Frontal cortex (tissue), 4 donors: ENCODE results near the gene USP33. TPM values are rescaled to one million over a fixed set of nuclear protein-coding genes. Genes with fewer than 3 reads are reported as not detected.
"Not testable (repeated sequence)": the region's sequence is repeated elsewhere in the genome, so short reads cannot be mapped to it uniquely, and the experiment has no call there.

Experiments used
- DNase-seq, 2 donors: peaks; one replicate each; pipeline ENCODE4 v3.0.0; 2012; ENCODE audit warnings: low spot score in 2 of 2
- FAIRE-seq: peaks from 2 replicates; lab custom pipeline; 2012; peaks lifted over from hg19 to GRCh38; lab: Jason Lieb, UNC
- total RNA-seq: library from RNA; depleted of rRNA; stranded (reverse); fragments of >200 nt; gene quantifications from one replicate; pipeline ENCODE4 v1.2.3, GENCODE V29; 2014
- donor health status: control.
- donor health status: control.
- donor health status: control.

The USP33 gene
- total RNA-seq, 1 donor from 2014 or later = 259 TPM

DNA sequence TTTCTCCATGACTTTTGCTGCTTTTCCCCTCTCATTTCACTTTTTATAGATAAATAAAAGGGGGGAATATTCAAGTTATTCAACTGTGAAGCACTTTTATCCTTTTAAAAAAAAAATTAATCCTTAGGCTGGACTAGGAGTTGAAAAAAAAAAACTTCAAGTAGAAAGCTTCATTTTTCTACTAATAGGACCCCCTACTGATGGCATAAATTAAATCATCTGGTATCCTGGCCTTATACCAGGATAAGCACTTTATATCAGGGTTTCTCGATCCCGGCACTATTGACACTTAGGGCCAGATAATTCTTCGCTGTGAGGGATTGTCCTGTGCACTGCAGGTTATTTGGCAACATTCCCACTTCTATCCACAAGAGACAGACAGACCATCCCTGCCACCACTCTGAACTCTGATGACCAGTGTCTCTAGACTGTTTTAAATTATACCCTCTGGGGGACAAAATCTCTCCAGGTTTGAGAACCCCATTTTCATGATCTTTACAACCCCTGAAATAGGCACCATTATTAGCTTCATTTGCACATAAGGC, 17.6 kb downstream of the USP33 start:
- FAIRE-seq (no peak), DNase-seq (no peak)

DNA sequence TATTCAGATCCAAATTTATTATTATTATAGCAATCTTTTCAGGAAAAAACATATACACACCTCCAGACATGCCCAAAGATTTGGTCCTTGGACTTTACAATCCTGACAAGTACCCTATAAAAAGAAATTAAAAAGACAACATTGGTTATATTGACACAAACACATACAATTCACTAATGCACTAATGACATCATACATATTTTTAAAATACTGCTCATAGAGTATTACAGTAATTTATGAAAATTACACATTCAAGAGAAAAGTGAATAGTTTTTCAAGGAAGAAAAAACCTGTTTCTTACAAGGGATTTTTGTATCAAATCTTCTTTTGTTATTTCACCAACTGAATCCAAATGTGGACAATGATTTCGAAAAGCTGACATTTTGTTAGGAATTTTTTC, 18.3 kb downstream of the USP33 start:
- FAIRE-seq = peak; percentile 42
- no peak for DNase-seq

DNA sequence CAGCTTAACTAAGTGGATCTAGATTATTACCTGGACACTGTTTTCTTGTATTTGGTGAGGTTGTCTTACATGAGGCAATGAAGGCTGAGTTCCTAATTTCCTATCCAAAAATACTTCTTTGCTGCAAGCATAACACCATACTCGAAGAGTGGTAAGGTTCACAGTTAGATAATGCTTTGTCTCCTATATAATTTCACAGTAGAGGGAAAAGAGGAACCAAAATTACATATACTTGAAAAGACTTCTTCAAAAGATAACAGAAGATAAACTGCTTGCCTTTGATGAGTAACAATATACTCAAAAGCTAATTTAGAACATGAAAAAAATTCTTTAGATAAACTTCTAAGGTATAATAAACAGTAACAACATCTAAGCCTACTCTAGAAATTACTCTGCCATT, 20.4 kb downstream of the USP33 start:
- DNase-seq = no peak
- no peak for FAIRE-seq

DNA sequence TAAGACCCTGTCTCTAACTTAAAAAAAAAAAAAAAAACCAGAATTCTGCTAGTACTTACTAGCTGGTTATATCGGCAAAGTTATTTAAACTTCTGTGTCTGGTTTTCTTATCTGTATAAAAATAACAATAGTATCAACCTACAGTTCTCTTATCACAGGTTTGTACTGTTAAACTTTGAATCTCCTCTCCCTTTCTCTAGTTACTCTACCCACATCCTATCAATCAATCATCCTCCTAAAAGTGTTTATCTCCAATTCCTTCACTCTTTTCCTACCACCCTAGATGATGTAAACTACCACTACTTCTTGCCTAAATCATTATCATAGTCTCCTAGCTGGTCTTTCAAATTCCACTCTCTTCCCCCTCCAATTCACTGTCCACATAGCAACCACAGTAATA, 27.6 kb downstream of the USP33 start:
- DNase-seq (no peak), FAIRE-seq (no peak)

DNA sequence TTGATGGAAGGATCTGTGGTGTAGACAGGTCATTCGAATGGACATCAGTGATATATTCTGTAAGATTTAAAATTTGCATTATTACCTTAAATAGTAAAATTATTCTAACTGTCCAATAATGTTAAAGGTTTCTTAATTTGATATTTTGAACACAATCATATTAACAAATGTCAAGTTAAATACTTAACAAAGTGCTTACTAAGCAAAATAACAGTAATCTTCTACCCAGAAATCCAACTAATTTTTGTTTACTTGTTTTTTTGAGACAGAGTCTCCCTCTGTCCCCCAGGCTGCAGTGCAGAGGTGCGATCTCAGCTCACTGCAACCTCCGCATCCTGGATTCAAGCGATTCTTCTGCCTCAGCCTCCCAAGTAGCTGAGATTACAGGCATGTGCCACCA, 33.9 kb downstream of the USP33 start:
- DNase-seq (no peak), FAIRE-seq (no peak)

DNA sequence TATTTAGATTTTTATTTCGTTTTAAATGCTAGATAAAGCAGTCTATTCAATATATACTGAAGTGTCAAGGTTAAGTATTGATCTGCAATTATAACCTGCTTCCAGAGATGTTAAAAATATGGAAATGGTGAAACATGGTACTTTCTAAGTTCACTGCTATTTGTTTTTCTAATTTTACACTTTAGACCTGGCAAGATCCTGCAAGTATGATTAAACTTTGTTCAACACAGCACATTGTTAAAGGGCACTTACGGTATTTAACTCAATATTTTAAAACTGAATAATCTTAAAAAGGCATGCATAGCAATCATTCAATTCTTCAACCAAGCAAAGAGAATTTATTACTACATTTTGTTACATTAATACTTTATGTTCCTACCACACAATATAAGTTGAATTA, 41.5 kb downstream of the USP33 start:
- no peak for FAIRE-seq
- DNase-seq = no peak

DNA sequence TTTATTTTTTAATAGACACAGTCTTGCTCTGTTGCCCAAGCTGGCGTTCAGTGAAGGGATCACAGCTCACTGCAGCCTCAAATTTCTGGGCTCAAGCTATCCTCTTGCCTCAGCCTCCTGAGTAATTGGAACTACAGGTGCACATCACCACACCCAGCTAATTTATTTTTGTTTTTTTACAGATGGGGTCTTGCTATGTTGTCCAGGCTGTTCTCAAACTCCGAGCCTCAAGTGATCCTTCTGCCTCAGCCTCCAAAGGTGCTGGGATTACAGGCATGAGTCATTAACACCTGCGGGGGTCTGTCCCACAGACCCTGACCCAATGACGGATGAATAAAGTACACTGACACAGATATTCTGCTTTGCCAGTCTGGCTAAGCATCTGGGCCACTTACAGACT, 43.6 kb downstream of the USP33 start:
- FAIRE-seq (no peak), DNase-seq (no peak)

DNA sequence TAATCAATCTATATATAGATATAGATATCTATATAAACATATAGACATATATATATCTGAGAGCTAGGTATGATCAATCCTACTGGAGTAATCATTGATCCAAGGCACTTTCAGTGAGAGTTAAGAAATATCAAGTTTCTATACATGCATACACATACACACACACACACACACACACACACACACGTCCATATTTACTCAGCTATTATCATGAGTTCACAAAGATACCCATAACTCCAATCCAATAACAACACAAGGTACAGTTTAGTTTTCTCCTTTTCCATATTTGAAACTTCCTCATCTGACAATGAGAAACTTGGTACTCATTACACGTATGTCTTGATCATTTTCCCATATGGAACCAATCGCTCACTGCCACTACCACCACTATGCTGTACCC, 49.9 kb downstream of the USP33 start:
- no peak for DNase-seq
- no peak for FAIRE-seq

DNA sequence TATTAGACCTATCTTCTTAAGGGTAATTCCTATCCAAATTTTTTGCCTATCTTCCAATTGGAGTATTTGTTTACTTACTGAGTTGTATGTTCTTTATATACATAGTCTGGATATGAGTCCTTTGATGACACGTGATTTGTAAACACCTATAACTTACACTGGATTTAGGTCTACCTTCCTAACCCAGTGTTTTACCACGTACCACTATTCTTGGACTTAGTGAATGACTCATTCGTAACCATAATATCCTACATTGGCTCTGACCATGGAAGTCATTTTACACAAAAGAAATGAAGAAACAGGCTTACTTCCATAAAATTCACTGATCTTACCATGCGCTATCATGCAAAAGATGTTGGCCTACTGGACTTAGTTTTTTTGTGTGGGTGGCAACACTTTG, 53.3 kb downstream of the USP33 start:
- no peak for FAIRE-seq
- no peak for DNase-seq

DNA sequence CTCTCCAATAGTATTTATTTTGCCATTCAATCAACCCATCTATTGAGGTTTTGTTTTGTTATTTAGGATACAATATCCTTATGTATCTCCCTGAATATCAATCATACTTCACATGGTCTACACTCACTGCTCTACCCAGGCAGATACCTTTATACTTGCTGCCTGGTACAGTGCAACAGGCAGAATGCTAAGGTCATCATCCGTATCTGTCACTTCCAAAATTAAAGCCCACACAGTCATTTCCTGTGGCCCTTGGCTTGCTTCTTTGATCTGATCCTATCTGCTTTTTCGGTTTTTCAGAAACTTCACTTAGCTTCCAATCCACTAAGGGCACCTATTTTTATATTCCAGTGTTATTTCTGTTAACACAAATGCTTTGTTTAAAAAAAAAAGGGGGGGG, 54.9 kb downstream of the USP33 start:
- FAIRE-seq = no peak
- no peak for DNase-seq

DNA sequence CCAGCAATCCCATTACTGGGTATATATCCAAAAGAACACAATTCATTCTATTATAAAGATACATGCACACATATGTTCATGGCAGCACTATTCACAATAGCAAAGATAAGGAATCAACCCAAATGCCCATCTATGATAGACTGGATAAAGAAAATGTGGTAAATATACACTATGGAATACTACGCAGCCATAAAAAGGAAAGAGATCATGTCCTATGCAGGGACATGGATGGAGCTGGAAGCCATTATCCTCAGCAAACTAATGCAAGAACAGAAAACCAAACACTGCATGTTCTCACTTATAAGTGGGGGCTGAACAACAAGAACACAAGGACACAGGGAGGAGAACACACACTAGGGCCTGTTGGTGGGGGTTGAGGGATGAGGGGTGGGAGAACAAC, 60.0 kb downstream of the USP33 start:
- not testable (repeated sequence) for FAIRE-seq, DNase-seq

DNA sequence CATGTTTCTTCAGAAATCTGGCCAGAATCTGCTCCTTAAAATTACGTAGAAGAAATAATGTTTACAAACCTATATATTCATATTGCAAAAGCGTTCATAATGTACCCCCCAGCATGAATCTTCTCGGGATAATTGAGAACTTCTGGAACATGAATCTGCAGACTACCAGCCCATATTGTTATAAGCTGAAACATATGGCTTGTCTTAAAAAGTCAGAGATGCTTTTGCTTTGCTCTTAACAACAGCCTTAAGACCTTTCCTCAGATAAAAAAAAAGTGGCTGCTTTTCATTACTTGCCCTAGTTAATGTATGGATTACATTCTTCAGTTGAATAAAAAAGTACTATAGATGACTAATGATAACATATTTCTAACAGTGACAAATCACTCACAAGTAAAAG, 62.2 kb downstream of the USP33 start:
- FAIRE-seq = no peak
- DNase-seq = no peak

DNA sequence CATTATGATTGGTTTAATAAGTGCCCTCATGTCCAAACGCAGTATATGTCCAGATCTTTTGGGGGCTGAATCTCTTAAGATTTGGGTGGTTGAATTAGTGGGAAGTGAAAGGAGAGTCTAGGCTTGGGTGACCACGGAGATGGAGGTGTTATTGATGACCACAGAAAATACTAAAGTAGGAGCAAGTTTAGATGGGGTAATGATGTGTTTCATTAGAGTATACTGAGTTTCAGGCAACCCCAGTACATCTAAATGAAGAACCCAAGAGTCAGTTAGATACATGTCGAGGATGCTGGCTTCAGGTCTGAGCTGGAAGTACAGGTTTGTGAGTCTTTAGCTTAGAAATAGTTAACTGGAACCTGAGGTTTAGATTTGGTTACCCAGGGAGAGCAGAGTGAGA, 70.7 kb downstream of the USP33 start:
- FAIRE-seq (no peak), DNase-seq (no peak)

DNA sequence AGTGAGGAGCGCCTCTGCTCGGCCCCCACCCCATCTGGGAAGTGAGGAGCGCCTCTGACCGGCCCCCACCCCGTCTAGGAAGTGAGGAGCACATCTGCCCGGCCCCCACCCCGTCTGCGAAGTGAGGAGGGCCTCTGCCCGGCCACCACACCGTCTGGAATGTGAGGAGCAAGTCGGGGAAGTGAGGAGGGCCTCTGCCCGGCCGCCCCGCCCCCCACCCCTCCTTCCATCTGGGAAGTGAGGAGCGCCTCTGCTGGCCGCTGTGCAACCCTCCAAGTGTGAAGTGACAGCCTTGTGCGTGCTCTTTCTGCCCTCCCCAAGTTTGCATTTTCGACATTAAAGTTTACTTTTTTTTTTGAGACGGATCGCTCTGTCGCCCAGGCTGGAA, 72.1 kb downstream of the USP33 start:
- DNase-seq (no peak), FAIRE-seq (no peak)

DNA sequence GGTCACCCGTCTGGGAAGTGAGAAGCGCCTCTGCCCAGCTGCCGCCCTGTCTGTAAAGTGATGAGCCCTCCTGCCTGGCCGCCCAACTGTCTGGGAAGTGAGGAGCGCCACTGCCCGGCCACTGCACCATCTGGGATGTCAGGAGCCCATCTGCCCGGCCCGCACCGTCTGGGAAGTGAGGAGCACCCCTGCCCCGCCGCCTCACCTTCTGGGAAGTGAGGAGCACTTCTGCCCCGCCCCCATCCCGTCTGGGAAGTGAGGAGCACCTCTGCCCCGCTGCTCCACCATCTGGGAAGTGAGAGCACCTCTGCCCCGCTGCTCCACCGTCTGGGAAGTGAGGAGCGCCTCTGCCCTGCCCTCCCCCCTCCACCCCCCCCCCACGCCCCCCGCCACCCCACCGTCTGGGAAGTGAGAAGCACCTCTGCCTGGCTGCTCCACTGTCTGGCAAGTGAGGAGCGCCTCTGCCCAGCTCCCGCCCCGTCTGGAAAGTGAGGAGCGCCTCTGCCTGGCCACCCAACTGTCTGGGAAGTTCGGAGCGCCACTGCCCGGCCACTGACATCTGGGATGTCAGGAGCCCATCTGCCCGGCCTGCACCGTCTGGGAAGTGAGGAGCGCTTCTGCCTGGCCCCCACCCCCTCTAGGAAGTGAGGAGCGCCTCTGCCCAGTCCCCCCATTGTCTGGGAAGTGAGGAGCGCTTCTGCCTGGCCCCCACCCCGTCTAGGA, 72.7 kb downstream of the USP33 start:
- no peak for FAIRE-seq
- no peak for DNase-seq

DNA sequence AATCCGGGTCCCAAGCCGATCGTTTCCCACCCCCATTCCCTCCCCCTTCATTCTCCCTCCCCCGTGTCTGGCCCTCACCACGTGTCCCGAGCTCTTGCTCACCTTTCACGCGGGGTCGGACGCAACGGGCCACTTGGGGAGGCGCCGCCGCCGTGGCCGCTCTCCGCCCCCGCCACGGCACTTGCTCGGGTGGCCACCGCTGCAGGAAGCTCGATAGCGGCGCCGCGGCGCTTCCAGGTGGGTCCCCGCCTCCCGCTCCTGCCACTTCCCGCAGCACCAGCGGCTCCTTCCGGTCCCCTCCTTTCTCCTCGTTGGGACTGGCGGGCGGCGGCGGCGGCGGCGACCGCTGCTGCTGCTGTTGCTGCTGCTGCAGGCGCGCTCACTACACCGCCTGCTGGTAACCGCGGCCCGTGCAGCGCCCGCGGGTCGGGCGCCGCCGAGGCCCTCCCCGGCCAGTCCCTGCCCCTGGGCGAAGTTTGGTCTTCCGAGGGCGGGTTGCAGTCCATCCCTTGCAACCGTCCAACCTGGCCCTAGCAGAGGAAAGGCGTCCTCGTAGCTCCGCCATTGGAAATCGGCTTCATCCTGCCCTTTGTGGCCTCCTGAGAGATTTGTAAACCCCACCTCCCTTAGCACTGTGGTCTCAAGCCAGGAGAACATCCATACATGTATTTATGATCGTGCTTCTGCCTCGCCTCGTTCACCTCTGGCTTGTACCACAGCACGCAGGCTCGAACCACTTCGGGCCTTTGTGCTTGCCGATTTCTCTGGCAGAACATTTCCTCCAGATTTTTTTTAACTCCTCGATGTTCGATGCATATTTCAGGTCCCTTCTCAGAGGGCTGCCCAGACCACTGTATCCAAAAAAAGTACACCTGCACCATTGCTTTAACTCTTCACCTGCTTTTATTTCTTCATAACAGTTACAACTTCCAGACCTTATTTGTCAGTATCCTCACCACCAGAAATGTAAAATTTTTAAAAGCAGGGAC, 76.2 kb downstream of the USP33 start:
- FAIRE-seq (no peak), DNase-seq (peak; percentile 84 to 88)

DNA sequence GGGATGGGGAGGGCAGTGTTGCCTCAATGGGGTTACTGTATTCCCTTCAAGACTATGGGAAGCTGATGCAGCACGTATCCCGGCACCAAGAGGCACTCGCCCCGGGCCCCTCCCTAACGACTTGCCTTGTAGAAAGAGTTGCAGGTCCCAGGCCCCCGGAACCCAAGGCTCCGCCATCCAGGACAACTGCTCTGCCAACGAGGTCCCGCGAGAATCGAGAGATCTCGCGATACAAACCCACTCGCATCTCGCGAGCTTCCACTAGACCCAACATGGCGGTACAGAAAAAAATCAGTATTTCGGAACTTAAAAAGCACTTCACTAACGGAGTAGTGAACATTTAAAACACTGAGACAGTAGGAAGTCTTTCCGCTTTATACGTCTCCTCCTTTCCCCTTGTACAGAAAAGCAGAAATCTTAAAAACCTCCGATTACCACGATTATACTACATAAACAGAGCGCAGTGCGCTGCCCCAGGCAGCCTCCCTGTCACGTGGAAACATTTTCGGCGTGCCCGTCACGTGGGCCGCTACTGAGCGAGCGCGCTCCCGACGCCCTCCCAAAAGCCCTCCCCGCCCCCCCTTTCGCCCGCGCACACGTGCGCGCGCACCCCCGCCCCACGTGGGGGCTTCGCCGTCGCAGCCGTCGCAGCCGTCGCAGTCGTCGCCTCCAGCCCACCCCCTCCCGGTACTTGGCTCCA, 77.0 kb downstream of the USP33 start, which contains the start of gene ZZZ3:
TSS of gene ZZZ3 (minus strand) at position 199 of the 700 bp plus-strand sequence. CDS start 49,304 bp downstream, outside the sequence.
- FAIRE-seq = no peak
- peak; percentile 80 to 86 for DNase-seq

DNA sequence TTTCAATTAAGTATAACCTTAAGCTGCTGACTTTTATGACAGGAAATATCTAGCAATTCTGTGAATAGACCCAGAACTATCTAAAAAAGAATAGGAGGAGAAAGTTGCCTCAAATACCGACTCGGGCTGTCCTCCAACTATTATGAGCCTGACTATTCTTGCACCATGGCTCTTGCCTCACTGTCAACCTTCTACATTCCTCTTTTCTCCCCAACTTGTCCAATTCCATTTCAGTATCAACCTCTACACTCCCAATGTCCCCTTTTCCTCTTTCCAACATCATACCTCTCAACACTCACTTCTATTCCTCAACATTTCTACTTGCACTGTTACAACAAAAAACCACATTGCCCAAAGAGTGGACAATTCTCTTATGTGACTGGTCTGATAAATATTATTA, 79.5 kb downstream of the USP33 start:
- no peak for DNase-seq
- no peak for FAIRE-seq

DNA sequence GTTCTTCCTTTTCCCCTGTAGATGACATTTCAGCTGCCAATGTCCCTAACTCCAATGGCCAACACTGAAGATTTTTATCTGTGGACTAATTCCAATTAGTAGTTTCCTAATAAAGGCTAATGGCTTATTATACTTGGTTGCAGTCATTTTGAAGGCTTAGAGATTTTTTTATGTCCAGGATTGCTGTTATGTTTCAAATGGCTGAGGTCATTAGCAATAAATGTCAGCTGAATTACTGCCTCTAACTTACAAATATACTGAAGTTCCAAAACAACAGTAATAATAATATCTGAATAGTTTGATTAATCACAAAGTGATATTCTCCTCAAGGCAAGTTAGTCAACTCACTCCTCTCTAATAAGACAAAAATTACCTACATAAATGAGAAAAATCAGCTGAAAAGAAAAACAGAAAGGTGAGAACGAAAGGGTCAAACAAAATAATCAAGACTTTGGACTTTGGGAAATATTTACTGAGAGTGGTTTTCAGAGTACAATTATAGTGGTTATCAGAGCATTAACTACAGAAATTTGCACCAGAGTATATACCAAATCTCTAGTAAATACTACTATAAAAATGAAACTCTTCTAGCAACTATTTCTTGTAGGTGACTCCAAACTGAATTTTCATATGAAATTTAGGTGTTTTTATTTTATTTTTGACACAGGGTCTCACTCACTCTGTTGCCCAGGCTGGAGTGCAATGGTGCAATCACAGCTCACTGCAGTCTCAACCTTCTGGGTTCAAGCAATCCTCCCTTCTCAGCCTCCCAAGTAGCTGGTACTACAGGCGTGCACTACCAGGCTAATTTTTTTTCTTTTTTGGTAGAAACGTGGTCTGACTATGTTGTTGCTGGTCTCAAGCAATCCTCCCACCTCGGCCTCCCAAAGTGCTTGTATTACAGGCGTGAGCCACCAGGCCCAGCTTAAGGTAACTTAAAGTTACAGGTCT, 80.7 kb downstream of the USP33 start:
- FAIRE-seq (no peak), DNase-seq (no peak)
